ENCODE measurements around the gene GSTA3. TPM values are rescaled to one million over a fixed set of nuclear protein-coding genes. Genes with fewer than 3 reads are reported as not detected.

Gene GSTA3
- total and polyA plus RNA-seq, 2 of the 4 experiments (the other 2 are of a cell fraction), result not detected

GRCh38 chr6:52890018-52890417, 19.5 kb downstream of the GSTA3 start:
- no peak overlapping the region for H3K14ac ChIP-seq (replicated peaks; ENCODE audit: low read depth, low read length)
- H3K9ac ChIP-seq (ENCODE audit: low read depth, low read length), result no peak overlapping the region
- no peak overlapping the region for H3K4ac ChIP-seq (ENCODE audit: low read depth, low read length)
- peaks cover 2% of the 10 kb centered on the region; the same call in 1 of the 2 replicates for H3K27me3 ChIP-seq (ENCODE audit: control insufficient read depth, insufficient read depth, low read length)
- no peak overlapping the region for H2BK120ac ChIP-seq (ENCODE audit: low read depth, low read length)
- no peak overlapping the region for H2AFZ ChIP-seq (replicated peaks; ENCODE audit: low read length, poor library complexity)
- no peaks in the 10 kb centered on the region for H4K20me1 ChIP-seq (ENCODE audit: insufficient read depth, low read length)
- no peak overlapping the region for H3K27ac ChIP-seq (ENCODE audit: insufficient read depth, low read length)
- H3K4me2 ChIP-seq (ENCODE audit: low read depth, low read length), result no peak overlapping the region
- H4K91ac ChIP-seq (ENCODE audit: insufficient read depth, low read depth, low read length), result no peak overlapping the region
- ATAC-seq (ENCODE audit: low read depth) (no peak), DNase-seq (no peak)
- no peak overlapping the region for H2BK5ac ChIP-seq (ENCODE audit: low read depth, low read length, poor library complexity, severe bottlenecking)
- ChIA-PET POLR2A (ENCODE audit: unreplicated experiment) (no interaction called here), CTCF (no interaction called here)
- H3K9me1 ChIP-seq (ENCODE audit: insufficient read depth, low read length), result no peaks in the 10 kb centered on the region
- no CpG with 5 or more reads among the region's 3 CpGs for WGBS, 2 experiments (ENCODE audit: extremely low coverage in 2 of 2, insufficient read length in 1 of 2)
- no peak overlapping the region for H3K18ac ChIP-seq (ENCODE audit: low read depth, low read length)
- no peak overlapping the region for H2AK9ac ChIP-seq (replicated peaks; ENCODE audit: low read depth, low read length, poor library complexity)
- no TSS peak for BruUV-seq (replicated peaks)
- no peak overlapping the region for H3K23ac ChIP-seq (ENCODE audit: low read depth, low read length)
- H2BK15ac ChIP-seq (ENCODE audit: low read depth, low read length), result no peak overlapping the region
- in situ Hi-C loops (cut with MboI; ENCODE audit: low sequenced_read_pairs), result no loop called here
- TF ChIP-seq SMC3 (IDR thresholded peaks at IDR 0.05; ENCODE audit: low read depth, low read length) (no peak), MAZ (IDR thresholded peaks at IDR 0.05; ENCODE audit: borderline replicate concordance, low read depth, low read length) (no peak), RAD21 (IDR thresholded peaks at IDR 0.05; ENCODE audit: low read length) (no peak), RFX5 (IDR thresholded peaks at IDR 0.05; ENCODE audit: low read depth, low read length) (no peak), POLR2A (IDR thresholded peaks at IDR 0.05; ENCODE audit: low read depth, low read length) (no peak), ELK1 (IDR thresholded peaks at IDR 0.05; ENCODE audit: borderline replicate concordance, low read depth, low read length) (no peak)
- H3K56ac ChIP-seq (ENCODE audit: extremely low read depth, insufficient read depth, low read length), result no peak overlapping the region
- H3K79me1 ChIP-seq (ENCODE audit: low read depth in 1 of 2, low read length in 2 of 2), result no peaks in the 10 kb centered on the region
- dilution Hi-C loops (cut with HindIII; ENCODE audit: low sequenced_read_pairs, unreplicated experiment), result no loop called here
- intact Hi-C loops (cut with micrococcal nuclease), result no loop called here
- H3K36me3 ChIP-seq (ENCODE audit: control insufficient read depth, insufficient read depth, low read length), result no peaks in the 10 kb centered on the region
- no peaks in the 10 kb centered on the region for H3K9me3 ChIP-seq (ENCODE audit: control insufficient read depth, insufficient read depth, low read length)
- no peak overlapping the region for H4K8ac ChIP-seq (ENCODE audit: low read depth in 2 of 2, low read length in 2 of 2)
- H3K4me3 ChIP-seq (ENCODE audit: insufficient read depth, low read depth, low read length), result no peak overlapping the region
- H4K5ac ChIP-seq (ENCODE audit: low read depth, low read length), result no peak overlapping the region
- H2AK5ac ChIP-seq (ENCODE audit: low read depth, low read length), result no peak overlapping the region
- no peak overlapping the region for H2BK20ac ChIP-seq (ENCODE audit: low read depth, low read length)
- H3K4me1 ChIP-seq (ENCODE audit: control insufficient read depth, insufficient read depth, low read length), result no peaks in the 10 kb centered on the region

Data from IMR-90 (cell line).